Spleen (tissue), 11 donors: ENCODE results near the gene DENND1A. TPM values are rescaled to one million over a fixed set of nuclear protein-coding genes. Genes with fewer than 3 reads are reported as not detected.

Experiments
- DNase-seq: peaks from one replicate; pipeline ENCODE4 v3.0.0-alpha.2; 2020
- H3K27ac ChIP-seq, 8 donors: fragments of 200-600 bp; sonication (generic) in 7 of 8; 1 replicate in 4 of 8; 2 replicates in 4 of 8; pipeline versions ENCODE4 v1.5.0 to v1.8.0; 2016 to 2021; ENCODE audit warnings: inconsistent platforms in 4 of 8, mild to moderate bottlenecking in 4 of 8, moderate library complexity in 1 of 8
- H3K27me3 ChIP-seq, 7 donors: fragments of 200-600 bp; sonication (generic) in 6 of 7; replicated peaks in 1 of 7; 1 replicate in 4 of 7; 2 replicates in 3 of 7; pipeline versions ENCODE4 v1.5.0 to v1.8.0; 2016 to 2021; ENCODE audit warnings: inconsistent platforms in 3 of 7, mild to moderate bottlenecking in 1 of 7
- H3K36me3 ChIP-seq, 6 donors: fragments of 200-600 bp; sonication (generic) in 5 of 6; 1 replicate in 4 of 6; 2 replicates in 2 of 6; pipeline versions ENCODE4 v1.5.0 to v1.8.0; 2016 to 2021; ENCODE audit warnings: inconsistent platforms in 2 of 6
- H3K4me1 ChIP-seq, 6 donors: fragments of 200-600 bp; sonication (generic) in 5 of 6; 1 replicate in 3 of 6; 2 replicates in 3 of 6; pipeline versions ENCODE4 v1.5.0 to v1.8.0; 2016 to 2021; ENCODE audit warnings: inconsistent platforms in 3 of 6
- H3K4me3 ChIP-seq, 8 donors: fragments of 200-600 bp; sonication (generic) in 7 of 8; 1 replicate in 4 of 8; 2 replicates in 4 of 8; pipeline versions ENCODE4 v1.5.0 to v1.8.0; 2016 to 2021; ENCODE audit warnings: inconsistent platforms in 4 of 8, mild to moderate bottlenecking in 4 of 8, moderate library complexity in 2 of 8
- H3K9me3 ChIP-seq, 8 donors: fragments of 200-600 bp; sonication (generic) in 7 of 8; 1 replicate in 4 of 8; 2 replicates in 4 of 8; pipeline versions ENCODE4 v1.5.0 to v1.8.0; 2016 to 2021; ENCODE audit warnings: inconsistent platforms in 4 of 8
- CTCF ChIP-seq, 11 experiments: fragments of 200-600 bp in 7 of 11; fragments of 450-650 bp in 4 of 11; sonication (generic) in 4 of 11; IDR thresholded peaks in 8 of 11; conservative IDR thresholded peaks in 3 of 11; 1 replicate in 7 of 11; 2 replicates in 4 of 11; pipeline versions ENCODE4 v1.4.0 to v1.8.0; 2016 to 2021; ENCODE audit warnings: antibody characterized with exemption in 11 of 11, inconsistent platforms in 4 of 11, mild to moderate bottlenecking in 1 of 11
- POLR2A ChIP-seq, 3 donors: fragments of 450-650 bp; IDR thresholded peaks; one replicate each; pipeline ENCODE4 v1.5.1; 2017; ENCODE audit warnings: antibody characterized with exemption in 3 of 3, mild to moderate bottlenecking in 1 of 3
- POLR2AphosphoS5 ChIP-seq, 3 donors: sonication (generic); formaldehyde crosslinking; IDR thresholded peaks; one replicate each; pipeline ENCODE4 v1.5.1; 2017; ENCODE audit warnings: antibody characterized with exemption in 3 of 3
- WGBS, 5 donors: extraction: QIAGEN DNeasy Blood & Tissue Kit in 3 of 5; methylation state at CpG; one replicate each; pipeline versions ENCODE4 v1.1.5 to v1.1.7; 2013 to 2018; 5-methylcytosine and 5-hydroxymethylcytosine counted together
- intact Hi-C: fragments of 100-400 bp; cut with DNase I; formaldehyde crosslinking; loops from one replicate; pipeline ENCODE4 v1.15.0; 2023; ENCODE audit warnings: low total_unique reads
- polyA plus RNA-seq, 3 donors: library from polyadenylated mRNA; stranded (reverse); fragments of 200-250 nt; gene quantifications; one replicate each; pipeline ENCODE4 v1.2.1, GENCODE V29; 2013
- total RNA-seq, 7 donors: library from RNA; depleted of rRNA in 3 of 7; stranded (reverse); fragments of >200 nt in 3 of 7; fragmentation: NEBNext Ultra II Directional in 4 of 7; extraction: Animal tissue kit (Norgen Biotek cat#: 25700) in 4 of 7; gene quantifications; one replicate each; pipeline versions ENCODE4 v1.1.0 to v1.2.1, GENCODE V29; 2016 to 2021
- donor health status: healthy with polysubstance abuse.
- donor health status: DM: no; HTN: no; CAD: no; lungs with moderate emphysema.
- donor health status: DM: no; HTN: no; CAD: no.
- donor health status: Bipolar disorder and iron deficiency.
- donor health status: healthy.
- donor health status: DM: no; HTN: no; CAD: no.
- donor health status: DM: yes; HTN: yes; CAD: no.

Gene DENND1A
- total and polyA plus RNA-seq, 10 donors, result 5.4 to 59.3 (median 48.8) TPM

GRCh38 chr9:123411191-123411590 lies 518.7 kb downstream of the DENND1A start:
- 94 to 99% (median 95%) methylated on average over 10 of the region's 10 CpGs for whole genome bisulfite sequencing, 5 donors
- peaks cover 0 to 72% (median 3%) of the 10 kb centered on the region in 6 donors for H3K36me3 ChIP-seq
- peak; percentile 19 for DNase-seq
- H3K9me3 ChIP-seq, result no peaks in the 10 kb centered on the region
- no peaks in the 10 kb centered on the region for H3K27me3 ChIP-seq
- TF ChIP-seq POLR2AphosphoS5 (IDR thresholded peaks at IDR 0.05) (no peak), CTCF (IDR thresholded peaks at IDR 0.05 in 8 of 11, conservative IDR thresholded peaks at IDR 0.05 in 3 of 11) (no peak), POLR2A (IDR thresholded peaks at IDR 0.05) (no peak)
- H3K4me1 ChIP-seq, result peaks cover 0 to 6% (median 0%) of the 10 kb centered on the region in 6 donors
- intact Hi-C loops, result no loop called here
- no peak overlapping the region for H3K4me3 ChIP-seq
- H3K27ac ChIP-seq, result no peak overlapping the region

- no peaks in the 10 kb centered on the region for H3K27me3 ChIP-seq
- no peak overlapping the region for H3K4me3 ChIP-seq
- H3K27ac ChIP-seq, result no peak overlapping the region
- peak; percentile 28 for DNase-seq
- TF ChIP-seq CTCF (IDR thresholded peaks at IDR 0.05 in 8 of 11, conservative IDR thresholded peaks at IDR 0.05 in 3 of 11), result no peak
- no peak for TF ChIP-seq POLR2AphosphoS5 (IDR thresholded peaks at IDR 0.05)
- no peak for TF ChIP-seq POLR2A (IDR thresholded peaks at IDR 0.05)
- no peaks in the 10 kb centered on the region for H3K9me3 ChIP-seq
- H3K36me3 ChIP-seq, result peaks cover 0 to 65% (median 0%) of the 10 kb centered on the region in 6 donors
- H3K4me1 ChIP-seq, result peaks cover 0 to 6% (median 0%) of the 10 kb centered on the region in 6 donors
- 88 to 97% (median 94%) methylated on average over 12 of the region's 12 CpGs for WGBS, 5 donors
- intact Hi-C loops, result no loop called here
Observed at GRCh38 chr9:123410281-123410910, 519.5 kb downstream of the DENND1A start.

GRCh38 chr9:123408313-123409262 lies 521.3 kb downstream of the DENND1A start:
- TF ChIP-seq POLR2AphosphoS5 (IDR thresholded peaks at IDR 0.05) (no peak), POLR2A (IDR thresholded peaks at IDR 0.05) (no peak), CTCF (IDR thresholded peaks at IDR 0.05 in 8 of 11, conservative IDR thresholded peaks at IDR 0.05 in 3 of 11) (no peak)
- DNase-seq, result peak; percentile 41
- 86 to 97% (median 96%) methylated on average over 10 of the region's 10 CpGs for WGBS, 5 donors
- peaks cover 0 to 53% (median 0%) of the 10 kb centered on the region in 6 donors for H3K36me3 ChIP-seq
- no peak overlapping the region for H3K4me3 ChIP-seq
- no peaks in the 10 kb centered on the region for H3K9me3 ChIP-seq
- H3K27me3 ChIP-seq, result no peaks in the 10 kb centered on the region
- peaks cover 0 to 6% (median 0%) of the 10 kb centered on the region in 6 donors for H3K4me1 ChIP-seq
- intact Hi-C loops, result no loop called here
- H3K27ac ChIP-seq, result no peak overlapping the region
